ENCODE measurements around the gene TNS3. TPM values are rescaled to one million over a fixed set of nuclear protein-coding genes. Genes with fewer than 3 reads are reported as not detected.

Gene TNS3
- total RNA-seq, 1 donor from 2014 or later = 452 TPM

DNA sequence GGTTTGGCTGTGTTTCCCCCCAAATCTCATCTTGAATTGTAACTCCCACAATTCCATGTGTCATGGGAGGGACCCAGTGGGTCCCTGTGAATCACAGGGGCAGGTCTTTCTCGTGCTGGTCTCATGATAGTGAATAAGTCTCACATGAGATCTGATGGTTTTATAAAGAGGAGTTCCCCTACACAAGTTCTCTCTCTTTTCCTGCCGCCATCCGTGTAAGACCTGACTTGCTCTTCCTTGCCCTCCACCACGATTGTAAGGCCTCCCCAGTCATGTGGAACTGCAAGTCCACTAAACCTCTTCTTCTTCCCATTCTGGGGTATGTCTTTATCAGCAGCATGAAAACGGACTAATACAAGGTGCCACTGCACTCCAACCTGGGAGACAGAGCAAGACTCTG is 329.2 kb downstream of the TNS3 start:
- H3K36me3 Mint-ChIP-seq = peaks cover 8% of the 10 kb centered on the region
- H3K4me3 Mint-ChIP-seq = no peak overlapping the region
- TF ChIP-seq CTCF (IDR thresholded peaks at IDR 0.05; ENCODE audit: unreplicated experiment) = no peak
- H3K27ac Mint-ChIP-seq = no peak overlapping the region
- DNase-seq (ENCODE audit: low spot score in 2 of 2, unreplicated experiment in 2 of 2) = no peak
- H3K27me3 Mint-ChIP-seq (ENCODE audit: low read depth) = no peaks in the 10 kb centered on the region
- H3K9me3 Mint-ChIP-seq = peaks cover 13% of the 10 kb centered on the region
- H3K4me1 Mint-ChIP-seq = peaks cover 15% of the 10 kb centered on the region

GRCh38 chr7:47249361-47249760 is 332.6 kb downstream of the TNS3 start:
- DNase-seq (ENCODE audit: low spot score in 2 of 2, unreplicated experiment in 2 of 2) = no peak
- peaks cover 8% of the 10 kb centered on the region for H3K36me3 Mint-ChIP-seq
- peaks cover 13% of the 10 kb centered on the region for H3K9me3 Mint-ChIP-seq

GRCh38 chr7:47248797-47249196 is 333.1 kb downstream of the TNS3 start:
- peaks cover 8% of the 10 kb centered on the region for H3K36me3 Mint-ChIP-seq
- H3K4me3 Mint-ChIP-seq = no peak overlapping the region
- peaks cover 13% of the 10 kb centered on the region for H3K9me3 Mint-ChIP-seq
- H3K4me1 Mint-ChIP-seq = peaks cover 7% of the 10 kb centered on the region
- H3K27me3 Mint-ChIP-seq (ENCODE audit: low read depth) = no peaks in the 10 kb centered on the region
- no peak for DNase-seq (ENCODE audit: low spot score in 2 of 2, unreplicated experiment in 2 of 2)
- no peak overlapping the region for H3K27ac Mint-ChIP-seq
- no peak for TF ChIP-seq CTCF (IDR thresholded peaks at IDR 0.05; ENCODE audit: unreplicated experiment)

More at GRCh38 chr7:47249361-47249760, 332.6 kb downstream of the TNS3 start:
- Mint-ChIP-seq H3K27ac (no peak overlapping the region), H3K27me3 (ENCODE audit: low read depth) (no peaks in the 10 kb centered on the region), H3K4me1 (peaks cover 8% of the 10 kb centered on the region), H3K4me3 (no peak overlapping the region)
- no peak for TF ChIP-seq CTCF (IDR thresholded peaks at IDR 0.05; ENCODE audit: unreplicated experiment)

DNA sequence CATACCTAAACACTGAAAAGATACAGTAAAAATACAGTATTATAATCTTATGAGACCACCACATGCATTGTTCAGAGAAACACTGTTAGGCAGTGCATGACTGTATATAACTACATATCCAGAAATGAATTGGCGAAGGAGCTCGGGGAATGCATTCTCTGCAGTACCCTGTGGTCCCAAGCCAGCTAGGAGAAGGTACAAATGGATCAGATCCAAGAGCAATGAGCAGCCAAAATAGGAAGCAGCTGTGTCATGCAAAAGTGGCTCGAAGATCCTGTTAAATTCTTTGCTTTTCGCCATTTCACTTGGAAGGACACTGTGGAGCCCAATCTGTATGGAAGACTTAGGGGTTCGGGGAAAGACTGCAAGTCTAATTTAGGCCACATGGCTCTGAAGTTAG is 334.8 kb downstream of the TNS3 start:
- no peak for DNase-seq (ENCODE audit: low spot score in 2 of 2, unreplicated experiment in 2 of 2)
- no peaks in the 10 kb centered on the region for H3K27me3 Mint-ChIP-seq (ENCODE audit: low read depth)

DNA sequence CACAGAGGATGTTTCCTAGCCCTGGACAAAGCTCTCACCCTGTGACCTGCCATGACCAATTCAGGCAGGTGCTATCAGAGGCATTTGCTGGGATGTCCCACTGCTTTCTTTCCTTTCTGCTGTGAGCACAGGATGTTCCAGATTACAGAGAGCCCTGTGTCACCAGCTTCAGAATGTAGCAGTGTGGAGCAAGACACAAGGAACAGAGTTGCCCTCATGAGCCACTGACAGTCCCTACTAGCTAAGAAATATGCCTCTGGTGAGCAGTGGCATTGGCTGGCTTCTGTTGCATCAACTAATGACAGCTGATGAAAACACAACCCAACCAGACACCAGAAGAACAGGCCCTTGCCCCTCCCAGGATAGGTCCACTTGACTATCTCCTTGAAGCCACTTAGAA is 337.2 kb downstream of the TNS3 start:
- Mint-ChIP-seq H3K27me3 (ENCODE audit: low read depth) (no peaks in the 10 kb centered on the region), H3K4me3 (no peak overlapping the region), H3K4me1 (peaks cover 5% of the 10 kb centered on the region), H3K9me3 (peaks cover 2% of the 10 kb centered on the region), H3K36me3 (peaks cover 1% of the 10 kb centered on the region), H3K27ac (no peak overlapping the region)
- TF ChIP-seq CTCF (IDR thresholded peaks at IDR 0.05; ENCODE audit: unreplicated experiment) = no peak
- DNase-seq (ENCODE audit: low spot score in 2 of 2, unreplicated experiment in 2 of 2) = no peak

More for the DNA sequence above, 334.8 kb downstream of the TNS3 start:
- H3K4me3 Mint-ChIP-seq = no peak overlapping the region
- TF ChIP-seq CTCF (IDR thresholded peaks at IDR 0.05; ENCODE audit: unreplicated experiment) = no peak
- no peak overlapping the region for H3K27ac Mint-ChIP-seq
- H3K36me3 Mint-ChIP-seq = peaks cover 6% of the 10 kb centered on the region
- no peaks in the 10 kb centered on the region for H3K4me1 Mint-ChIP-seq
- H3K9me3 Mint-ChIP-seq = peaks cover 9% of the 10 kb centered on the region

Measured in mesothelial cell of epicardium (in vitro differentiated cells).